SK-N-SH treated with all-trans-retinoic acid at 6 μM for 48 hours (cell line): ENCODE results near the gene UBE2R2.

Experiments
- ATAC-seq: fragments of 200-7000 bp; cut with Tn5 transposase; 3 replicates; pipeline ENCODE4 v1.9.1; 2020; ENCODE audit warnings: mild to moderate bottlenecking, moderate library complexity
- ARNTL ChIP-seq: fragments of 450-650 bp; formaldehyde crosslinking; IDR thresholded peaks from 2 replicates; pipeline ENCODE4 v1.5.0; 2020; ENCODE audit warnings: low read depth, mild to moderate bottlenecking, moderate library complexity, borderline replicate concordance
- BACH2 ChIP-seq: fragments of 250-450 bp; sonication (Bioruptor Pico); IDR thresholded peaks from 2 replicates; pipeline ENCODE4 v1.9.0; 2021; ENCODE audit warnings: mild to moderate bottlenecking, borderline replicate concordance
- CSDC2 ChIP-seq: fragments of 250-450 bp; sonication (Bioruptor Pico); IDR thresholded peaks from 2 replicates; pipeline ENCODE4 v1.5.0; 2020; ENCODE audit warnings: mild to moderate bottlenecking, moderate library complexity
- ESRRG ChIP-seq: fragments of 250-450 bp; sonication (Bioruptor Pico); IDR thresholded peaks from 2 replicates; pipeline ENCODE4 v1.6.1; 2021; ENCODE audit warnings: mild to moderate bottlenecking
- GLIS3 ChIP-seq: fragments of 250-450 bp; sonication (Bioruptor Pico); IDR thresholded peaks from 2 replicates; pipeline ENCODE4 v1.5.0; 2020; ENCODE audit warnings: mild to moderate bottlenecking, moderate library complexity
- ISL1 ChIP-seq: fragments of 250-450 bp; sonication (Bioruptor Pico); IDR thresholded peaks from 2 replicates; pipeline ENCODE4 v2.1.2; 2022; ENCODE audit warnings: mild to moderate bottlenecking, moderate library complexity
- OSR1 ChIP-seq: fragments of 250-450 bp; sonication (Bioruptor Pico); IDR thresholded peaks from 2 replicates; pipeline ENCODE4 v1.8.0; 2022; ENCODE audit warnings: moderate library complexity, mild to moderate bottlenecking, inconsistent platforms
- PPARA ChIP-seq: fragments of 250-450 bp; sonication (Bioruptor Pico); IDR thresholded peaks from 2 replicates; pipeline ENCODE4 v1.5.0; 2020; ENCODE audit warnings: mild to moderate bottlenecking, borderline replicate concordance
- RARB ChIP-seq: fragments of 250-450 bp; sonication (Bioruptor Pico); IDR thresholded peaks from 2 replicates; pipeline ENCODE4 v1.8.0; 2021; ENCODE audit warnings: mild to moderate bottlenecking, moderate library complexity
- SNAI2 ChIP-seq: fragments of 250-450 bp; sonication (Bioruptor Pico); IDR thresholded peaks from 2 replicates; pipeline ENCODE4 v1.5.0; 2020; ENCODE audit warnings: mild to moderate bottlenecking, moderate library complexity
- TCF4 ChIP-seq: fragments of 250-450 bp; sonication (Bioruptor Pico); IDR thresholded peaks from 2 replicates; pipeline ENCODE4 v1.8.0; 2021; ENCODE audit warnings: mild to moderate bottlenecking, moderate library complexity, borderline replicate concordance
- TOX ChIP-seq: fragments of 250-450 bp; sonication (Bioruptor Pico); IDR thresholded peaks from 2 replicates; pipeline ENCODE4 v1.8.0; 2021; ENCODE audit warnings: mild to moderate bottlenecking, moderate library complexity, borderline replicate concordance
- ZC3H10 ChIP-seq: fragments of 250-450 bp; sonication (Bioruptor Pico); IDR thresholded peaks from 2 replicates; pipeline ENCODE4 v1.5.1; 2021; ENCODE audit warnings: mild to moderate bottlenecking, moderate library complexity
- ZFP3 ChIP-seq: fragments of 250-450 bp; sonication (Bioruptor Pico); IDR thresholded peaks from 2 replicates; pipeline ENCODE4 v1.5.0; 2020; ENCODE audit warnings: mild to moderate bottlenecking, moderate library complexity
- ZFP30 ChIP-seq: fragments of 450-650 bp; formaldehyde crosslinking; IDR thresholded peaks from 2 replicates; pipeline ENCODE4 v1.5.0; 2022; ENCODE audit warnings: mild to moderate bottlenecking, moderate library complexity
- ZNF565 ChIP-seq: fragments of 450-650 bp; formaldehyde crosslinking; conservative IDR thresholded peaks from 2 replicates; pipeline ENCODE4 v1.5.0; 2020; ENCODE audit warnings: low read depth, mild to moderate bottlenecking, moderate library complexity
- ZNF70 ChIP-seq: fragments of 450-650 bp; formaldehyde crosslinking; IDR thresholded peaks from 2 replicates; pipeline ENCODE4 v1.5.0; 2020; ENCODE audit warnings: mild to moderate bottlenecking, moderate library complexity
- ZNF8 ChIP-seq: fragments of 450-650 bp; formaldehyde crosslinking; IDR thresholded peaks from 2 replicates; pipeline ENCODE4 v1.5.0; 2020; ENCODE audit warnings: mild to moderate bottlenecking, moderate library complexity
- TF ChIP-seq, protein P1 (sequence below): fragments of 250-450 bp; sonication (Bioruptor Pico); IDR thresholded peaks from 2 replicates; pipeline ENCODE4 v1.8.0; 2021; ENCODE audit warnings: low read depth, mild to moderate bottlenecking, moderate library complexity, borderline replicate concordance
- TF ChIP-seq, protein P2 (sequence below): fragments of 250-450 bp; sonication (Bioruptor Pico); IDR thresholded peaks from 2 replicates; pipeline ENCODE4 v1.5.0; 2020; ENCODE audit warnings: mild to moderate bottlenecking, moderate library complexity
- TF ChIP-seq, protein P3 (sequence below): fragments of 250-450 bp; sonication (Bioruptor Pico); IDR thresholded peaks from 2 replicates; pipeline ENCODE4 v1.8.0; 2020; ENCODE audit warnings: mild to moderate bottlenecking, moderate library complexity, borderline replicate concordance
- TF ChIP-seq, protein P4 (sequence below): fragments of 250-450 bp; sonication (Bioruptor Pico); IDR thresholded peaks from 2 replicates; pipeline ENCODE4 v1.5.1; 2021; ENCODE audit warnings: mild to moderate bottlenecking, moderate library complexity

The UBE2R2 gene

DNA sequence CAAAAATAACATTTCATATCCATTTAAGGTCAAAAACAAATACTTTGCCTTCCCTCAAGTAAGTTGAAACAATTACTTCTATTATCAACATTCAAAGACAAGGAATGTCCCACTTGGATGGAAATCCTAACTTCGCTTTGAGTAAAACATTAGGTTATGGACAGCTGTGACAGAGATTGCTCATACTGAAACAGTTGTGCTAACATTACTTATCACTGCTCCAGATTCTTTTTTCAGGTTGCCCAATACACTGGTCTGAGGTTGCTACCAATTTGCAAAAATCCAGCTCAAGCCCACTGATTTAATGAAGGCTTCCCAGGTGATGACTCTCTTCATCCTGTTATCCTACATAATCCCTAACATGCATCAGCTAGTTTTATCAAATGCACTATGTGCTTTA is 133.4 kb downstream of the UBE2R2 start:
- TF ChIP-seq ZC3H10 (CRISPR knock-in tag) (no peak), ISL1 (CRISPR knock-in tag) (no peak), ARNTL (CRISPR knock-in tag) (no peak), TOX (CRISPR knock-in tag) (no peak), SNAI2 (no peak), ZFP30 (CRISPR knock-in tag) (no peak), TCF4 (CRISPR knock-in tag) (no peak), CSDC2 (CRISPR knock-in tag) (no peak), ZNF8 (no peak), ESRRG (CRISPR knock-in tag) (no peak), ZFP3 (no peak), ZNF565 (CRISPR knock-in tag) (no peak), RARB (no peak), ZNF70 (CRISPR knock-in tag) (no peak), GLIS3 (no peak), OSR1 (CRISPR knock-in tag) (no peak)
- TF ChIP-seq, protein P1, sequence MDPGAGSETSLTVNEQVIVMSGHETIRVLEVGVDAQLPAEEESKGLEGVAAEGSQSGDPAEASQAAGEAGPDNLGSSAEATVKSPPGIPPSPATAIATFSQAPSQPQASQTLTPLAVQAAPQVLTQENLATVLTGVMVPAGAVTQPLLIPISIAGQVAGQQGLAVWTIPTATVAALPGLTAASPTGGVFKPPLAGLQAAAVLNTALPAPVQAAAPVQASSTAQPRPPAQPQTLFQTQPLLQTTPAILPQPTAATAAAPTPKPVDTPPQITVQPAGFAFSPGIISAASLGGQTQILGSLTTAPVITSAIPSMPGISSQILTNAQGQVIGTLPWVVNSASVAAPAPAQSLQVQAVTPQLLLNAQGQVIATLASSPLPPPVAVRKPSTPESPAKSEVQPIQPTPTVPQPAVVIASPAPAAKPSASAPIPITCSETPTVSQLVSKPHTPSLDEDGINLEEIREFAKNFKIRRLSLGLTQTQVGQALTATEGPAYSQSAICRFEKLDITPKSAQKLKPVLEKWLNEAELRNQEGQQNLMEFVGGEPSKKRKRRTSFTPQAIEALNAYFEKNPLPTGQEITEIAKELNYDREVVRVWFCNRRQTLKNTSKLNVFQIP = no peak
- TF ChIP-seq, protein P2, sequence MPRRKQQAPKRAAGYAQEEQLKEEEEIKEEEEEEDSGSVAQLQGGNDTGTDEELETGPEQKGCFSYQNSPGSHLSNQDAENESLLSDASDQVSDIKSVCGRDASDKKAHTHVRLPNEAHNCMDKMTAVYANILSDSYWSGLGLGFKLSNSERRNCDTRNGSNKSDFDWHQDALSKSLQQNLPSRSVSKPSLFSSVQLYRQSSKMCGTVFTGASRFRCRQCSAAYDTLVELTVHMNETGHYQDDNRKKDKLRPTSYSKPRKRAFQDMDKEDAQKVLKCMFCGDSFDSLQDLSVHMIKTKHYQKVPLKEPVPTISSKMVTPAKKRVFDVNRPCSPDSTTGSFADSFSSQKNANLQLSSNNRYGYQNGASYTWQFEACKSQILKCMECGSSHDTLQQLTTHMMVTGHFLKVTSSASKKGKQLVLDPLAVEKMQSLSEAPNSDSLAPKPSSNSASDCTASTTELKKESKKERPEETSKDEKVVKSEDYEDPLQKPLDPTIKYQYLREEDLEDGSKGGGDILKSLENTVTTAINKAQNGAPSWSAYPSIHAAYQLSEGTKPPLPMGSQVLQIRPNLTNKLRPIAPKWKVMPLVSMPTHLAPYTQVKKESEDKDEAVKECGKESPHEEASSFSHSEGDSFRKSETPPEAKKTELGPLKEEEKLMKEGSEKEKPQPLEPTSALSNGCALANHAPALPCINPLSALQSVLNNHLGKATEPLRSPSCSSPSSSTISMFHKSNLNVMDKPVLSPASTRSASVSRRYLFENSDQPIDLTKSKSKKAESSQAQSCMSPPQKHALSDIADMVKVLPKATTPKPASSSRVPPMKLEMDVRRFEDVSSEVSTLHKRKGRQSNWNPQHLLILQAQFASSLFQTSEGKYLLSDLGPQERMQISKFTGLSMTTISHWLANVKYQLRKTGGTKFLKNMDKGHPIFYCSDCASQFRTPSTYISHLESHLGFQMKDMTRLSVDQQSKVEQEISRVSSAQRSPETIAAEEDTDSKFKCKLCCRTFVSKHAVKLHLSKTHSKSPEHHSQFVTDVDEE (CRISPR knock-in tag) = no peak
- TF ChIP-seq, protein P3, sequence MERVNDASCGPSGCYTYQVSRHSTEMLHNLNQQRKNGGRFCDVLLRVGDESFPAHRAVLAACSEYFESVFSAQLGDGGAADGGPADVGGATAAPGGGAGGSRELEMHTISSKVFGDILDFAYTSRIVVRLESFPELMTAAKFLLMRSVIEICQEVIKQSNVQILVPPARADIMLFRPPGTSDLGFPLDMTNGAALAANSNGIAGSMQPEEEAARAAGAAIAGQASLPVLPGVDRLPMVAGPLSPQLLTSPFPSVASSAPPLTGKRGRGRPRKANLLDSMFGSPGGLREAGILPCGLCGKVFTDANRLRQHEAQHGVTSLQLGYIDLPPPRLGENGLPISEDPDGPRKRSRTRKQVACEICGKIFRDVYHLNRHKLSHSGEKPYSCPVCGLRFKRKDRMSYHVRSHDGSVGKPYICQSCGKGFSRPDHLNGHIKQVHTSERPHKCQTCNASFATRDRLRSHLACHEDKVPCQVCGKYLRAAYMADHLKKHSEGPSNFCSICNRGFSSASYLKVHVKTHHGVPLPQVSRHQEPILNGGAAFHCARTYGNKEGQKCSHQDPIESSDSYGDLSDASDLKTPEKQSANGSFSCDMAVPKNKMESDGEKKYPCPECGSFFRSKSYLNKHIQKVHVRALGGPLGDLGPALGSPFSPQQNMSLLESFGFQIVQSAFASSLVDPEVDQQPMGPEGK (CRISPR knock-in tag) = no peak
- TF ChIP-seq, protein P4, sequence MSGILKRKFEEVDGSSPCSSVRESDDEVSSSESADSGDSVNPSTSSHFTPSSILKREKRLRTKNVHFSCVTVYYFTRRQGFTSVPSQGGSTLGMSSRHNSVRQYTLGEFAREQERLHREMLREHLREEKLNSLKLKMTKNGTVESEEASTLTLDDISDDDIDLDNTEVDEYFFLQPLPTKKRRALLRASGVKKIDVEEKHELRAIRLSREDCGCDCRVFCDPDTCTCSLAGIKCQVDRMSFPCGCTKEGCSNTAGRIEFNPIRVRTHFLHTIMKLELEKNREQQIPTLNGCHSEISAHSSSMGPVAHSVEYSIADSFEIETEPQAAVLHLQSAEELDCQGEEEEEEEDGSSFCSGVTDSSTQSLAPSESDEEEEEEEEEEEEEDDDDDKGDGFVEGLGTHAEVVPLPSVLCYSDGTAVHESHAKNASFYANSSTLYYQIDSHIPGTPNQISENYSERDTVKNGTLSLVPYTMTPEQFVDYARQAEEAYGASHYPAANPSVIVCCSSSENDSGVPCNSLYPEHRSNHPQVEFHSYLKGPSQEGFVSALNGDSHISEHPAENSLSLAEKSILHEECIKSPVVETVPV (CRISPR knock-in tag) = no peak
- TF ChIP-seq, all 23 proteins: peak for 0
- no peak for ATAC-seq

DNA sequence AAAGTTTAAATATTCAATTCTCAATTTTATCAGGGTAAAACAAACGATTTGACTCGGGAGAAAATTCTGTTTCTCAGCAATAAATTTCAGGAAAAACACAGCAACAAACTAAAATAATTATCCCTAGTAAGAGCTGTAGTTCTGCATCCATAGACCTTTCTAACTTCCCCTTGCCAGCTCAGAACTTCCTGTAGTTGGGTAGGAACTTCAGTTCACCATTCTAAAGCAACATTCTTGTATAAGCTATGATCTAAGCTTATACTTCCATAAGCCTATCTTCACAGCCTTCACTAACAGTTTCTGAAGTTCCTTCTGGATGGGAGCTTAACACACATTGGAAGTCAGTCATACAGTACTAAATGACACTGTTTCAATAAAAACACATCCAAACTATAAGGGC is 135.1 kb downstream of the UBE2R2 start:
- no peak for ATAC-seq
- no peak for TF ChIP-seq TOX (CRISPR knock-in tag)
- TF ChIP-seq PPARA (CRISPR knock-in tag) = no peak
- TF ChIP-seq GLIS3 = no peak
- no peak for TF ChIP-seq ZFP3
- TF ChIP-seq, protein P1 = no peak
- no peak for TF ChIP-seq ZNF565 (CRISPR knock-in tag)
- no peak for TF ChIP-seq BACH2
- TF ChIP-seq, protein P3 (CRISPR knock-in tag) = no peak
- no peak for TF ChIP-seq CSDC2 (CRISPR knock-in tag)
- no peak for TF ChIP-seq ISL1 (CRISPR knock-in tag)
